Left cardiac atrium (tissue), 4 donors: ENCODE data around the gene NEURL1. TPM values are rescaled to one million over a fixed set of nuclear protein-coding genes. Genes with fewer than 3 reads are reported as not detected.

Experiments
- ATAC-seq, 2 donors: fragments of 200-7000 bp; cut with Tn5 transposase; one replicate each; pipeline ENCODE4 v1.9.1; 2020; ENCODE audit warnings: mild to moderate bottlenecking in 2 of 2, moderate library complexity in 2 of 2
- DNase-seq: peaks from one replicate; pipeline ENCODE4 v3.0.0-alpha.2; 2020
- intact Hi-C, 2 donors: fragments of 100-400 bp; cut with DNase I; formaldehyde crosslinking; loops; one replicate each; pipeline versions ENCODE4 v1.14.1 to v1.15.1; 2022 to 2023
- total RNA-seq, 2 donors: library from RNA; stranded (reverse); fragmentation: NEBNext Ultra II Directional; extraction: Animal tissue kit (Norgen Biotek cat#: 25700); gene quantifications; one replicate each; pipeline ENCODE4 v1.2.1, GENCODE V29; 2021
- donor health status: DM: no; HTN: yes; CAD: no.
- donor health status: DM: no; HTN: yes; CAD: no; lungs with severe emphysema.
- donor health status: DM: yes; HTN: yes; CAD: no.
- donor health status: Dilated cardiomyopathy.

Gene NEURL1
- total RNA-seq, 2 donors from 2014 or later, result 0.12 to 0.39 TPM

GRCh38 chr10:103609231-103610082 lies 116.0 kb downstream of the NEURL1 start:
- DNase-seq (no peak), ATAC-seq (no peak)
- intact Hi-C loops, result loop anchor here in 1 of 2 donors (10.0 kb wide), 1 partner anchor 255 kb away; no protein-coding TSS in a partner anchor

GRCh38 chr10:103610083-103610472 lies 116.6 kb downstream of the NEURL1 start:
- no peak for ATAC-seq
- DNase-seq, result no peak
- intact Hi-C loops, result no loop called here

GRCh38 chr10:103610921-103611511 lies 117.5 kb downstream of the NEURL1 start:
- ATAC-seq (no peak), DNase-seq (no peak)
- intact Hi-C loops, result no loop called here

- DNase-seq, result no peak
- ATAC-seq, result peak in 1 of 2 donors; percentile 41
- intact Hi-C loops, result no loop called here
Observed at GRCh38 chr10:103612462-103613365, 119.2 kb downstream of the NEURL1 start.

- intact Hi-C loops, result no loop called here
- ATAC-seq, result no peak
- DNase-seq, result no peak
Observed at GRCh38 chr10:103613616-103614015, 120.1 kb downstream of the NEURL1 start.

- DNase-seq (no peak), ATAC-seq (no peak)
- intact Hi-C loops, result no loop called here
Observed at GRCh38 chr10:103614306-103615158, 121.0 kb downstream of the NEURL1 start.

GRCh38 chr10:103616705-103617601 lies 123.4 kb downstream of the NEURL1 start:
- DNase-seq (peak; percentile 74), ATAC-seq (peak; percentile 52 to 62)
- intact Hi-C loops, result no loop called here

- intact Hi-C loops, result no loop called here
- no peak for ATAC-seq
- no peak for DNase-seq
Observed at GRCh38 chr10:103617602-103618385, 124.3 kb downstream of the NEURL1 start.

- ATAC-seq (peak; percentile 64 to 77), DNase-seq (peak; percentile 77)
- intact Hi-C loops, result no loop called here
Observed at GRCh38 chr10:103618575-103619423, 125.3 kb downstream of the NEURL1 start.

- ATAC-seq, result no peak
- DNase-seq, result no peak
- intact Hi-C loops, result no loop called here
Observed at GRCh38 chr10:103619424-103620351, 126.2 kb downstream of the NEURL1 start.

- ATAC-seq, result no peak
Observed at GRCh38 chr10:103620352-103620740, 126.8 kb downstream of the NEURL1 start.

GRCh38 chr10:103620891-103621782 lies 127.6 kb downstream of the NEURL1 start:
- DNase-seq (no peak), ATAC-seq (no peak)
- intact Hi-C loops, result no loop called here

More at GRCh38 chr10:103620352-103620740, 126.8 kb downstream of the NEURL1 start:
- DNase-seq, result no peak
- intact Hi-C loops, result no loop called here

GRCh38 chr10:103621783-103622125 lies 128.2 kb downstream of the NEURL1 start:
- no peak for DNase-seq
- ATAC-seq, result no peak
- intact Hi-C loops, result no loop called here

GRCh38 chr10:103622286-103622685 lies 128.8 kb downstream of the NEURL1 start:
- ATAC-seq (no peak), DNase-seq (no peak)
- intact Hi-C loops, result no loop called here
